ENCODE results near the gene TSBP1. TPM values are rescaled to one million over a fixed set of nuclear protein-coding genes. Genes with fewer than 3 reads are reported as not detected.

Gene TSBP1
- total and polyA plus RNA-seq, 2 of the 8 experiments (the other 6 are each of a cell fraction or from before 2014, with no cell fraction given) = not detected

- Histone ChIP-seq H3K27ac (ENCODE audit: low read depth, low read length) (peak overlapping the region; percentile 85), H3K79me2 (ENCODE audit: control insufficient read depth in 1 of 2, insufficient read depth in 2 of 2, low read length in 2 of 2) (no peaks in the 10 kb centered on the region), H2BK15ac (ENCODE audit: low read length) (peak overlapping the region; percentile 98; the same call in 1 of the 2 replicates), H3K18ac (ENCODE audit: extremely low read depth, low read length) (peak overlapping the region; percentile 60), H3K4ac (replicated peaks; ENCODE audit: insufficient read length, low read depth, low read length) (no peak overlapping the region), H3K23ac (ENCODE audit: insufficient read length) (no peak overlapping the region), H2BK20ac (ENCODE audit: low read length) (peak overlapping the region; percentile 61; the same call in 1 of the 2 replicates), H3K9me3 (ENCODE audit: insufficient read depth in 2 of 2, low read depth in 1 of 2, low read length in 1 of 2) (no peaks in the 10 kb centered on the region), H3K79me1 (ENCODE audit: low read depth, low read length) (no peaks in the 10 kb centered on the region; the same call in 1 of the 2 replicates), H4K91ac (replicated peaks; ENCODE audit: insufficient read length, low read length) (peak overlapping the region; percentile 79), H2AK5ac (ENCODE audit: low read depth, low read length) (no peak overlapping the region), H4K5ac (ENCODE audit: insufficient read length, low read depth, low read length) (peak overlapping the region; percentile 38), H2BK5ac (ENCODE audit: low read depth, low read length) (peak overlapping the region; percentile 99), H3K27me3 (replicated peaks in 1 of 4; ENCODE audit: control insufficient read depth in 3 of 4, extremely low read depth in 1 of 4, insufficient read depth in 3 of 4, low read length in 3 of 4) (no peaks in the 10 kb centered on the region), H3K4me1 (replicated peaks in 1 of 4; ENCODE audit: control insufficient read depth in 3 of 4, insufficient read depth in 4 of 4, low read length in 3 of 4) (peaks cover 2 to 5% (median 3%) of the 10 kb centered on the region in 4 experiments; a peak in 4 of 7 replicates), H3K4me3 (ENCODE audit: extremely low read depth in 1 of 4, insufficient read depth in 2 of 4, low read depth in 3 of 4, low read length in 4 of 4) (peak overlapping the region; percentile 22 to 69 (median 38); a peak in 7 of 8 replicates), H3K36me3 (ENCODE audit: control insufficient read depth in 2 of 4, insufficient read depth in 4 of 4, low read length in 3 of 4) (no peaks in the 10 kb centered on the region), H2BK12ac (ENCODE audit: low read depth, low read length) (peak overlapping the region; percentile 27; the same call in 1 of the 2 replicates), H3K23me2 (ENCODE audit: low read depth, low read length) (peaks cover 7% of the 10 kb centered on the region; the same call in 1 of the 2 replicates), H2AFZ (ENCODE audit: low read length) (peak overlapping the region; percentile 91), H3K56ac (replicated peaks; ENCODE audit: insufficient read length, low read depth, low read length) (peak overlapping the region; percentile 84), H4K8ac (ENCODE audit: extremely low read depth, insufficient read depth, low read length) (peak overlapping the region; percentile 94), H2BK120ac (replicated peaks; ENCODE audit: low read depth, low read length) (peak overlapping the region; percentile 8), H4K20me1 (replicated peaks in 1 of 2; ENCODE audit: control insufficient read depth in 1 of 2, insufficient read depth in 2 of 2, low read length in 2 of 2) (no peaks in the 10 kb centered on the region), H3K9ac (replicated peaks in 1 of 4; ENCODE audit: extremely low read depth in 1 of 4, low read depth in 3 of 4, low read length in 3 of 4) (peak overlapping the region in 3 of 4 experiments; percentile 56 to 60 (median 60); a peak in 6 of 7 replicates), H3K14ac (ENCODE audit: insufficient read length) (no peak overlapping the region), H3K4me2 (ENCODE audit: insufficient read depth in 1 of 2, low read depth in 2 of 2, low read length in 2 of 2) (peak overlapping the region; percentile 64 to 68)
- 15% methylated on average over 26 of the region's 30 CpGs; no CpG with 5 or more reads in 1 of the 2 experiments for WGBS, 2 experiments (ENCODE audit: extremely low coverage in 1 of 2, insufficient coverage in 1 of 2, insufficient read length in 1 of 2, insufficient replicate concordance in 2 of 2, low coverage in 1 of 2, low lambda C conversion rate in 2 of 2, missing lambda C conversion rate in 1 of 2)
- FAIRE-seq (peak; percentile 60), DNase-seq (ENCODE audit: low read depth in 1 of 2, low spot score in 2 of 2) (peak; percentile 62 to 80)
- POLR2A ChIA-PET (ENCODE audit: partially characterized antibody) = interaction anchor here (0.6 to 1.6 kb wide), 8 partner anchors 9 to 714 kb away, joined by 3 to 5 read pairs (median 4); no protein-coding TSS in a partner anchor
- CTCF ChIA-PET (ENCODE audit: partially characterized antibody) = interaction anchor here (0.9 to 3.9 kb wide), 13 partner anchors 10 to 573 kb away, joined by 3 to 33 read pairs (median 4); partner anchors contain the start of gene BTNL2
- TF ChIP-seq E2F6 (IDR thresholded peaks at IDR 0.05) (peak; percentile 67), EGR1 (IDR thresholded peaks at IDR 0.05; ENCODE audit: borderline replicate concordance, low read depth, low read length) (peak; percentile 25; the same call in 1 of the 2 replicates), NRF1 (IDR thresholded peaks at IDR 0.05; ENCODE audit: low read depth, low read length) (no peak), CHD1 (IDR thresholded peaks at IDR 0.05; ENCODE audit: low read depth, low read length) (no peak), POLR2A (IDR thresholded peaks at IDR 0.05; ENCODE audit: control extremely low read depth in 1 of 2, low read depth in 2 of 2, low read length in 2 of 2) (peak; percentile 75 to 83), FOSL1 (IDR thresholded peaks at IDR 0.05; ENCODE audit: insufficient read depth, low read depth, low read length) (0 out of 2 replicates have a peak, but pooled peaks have one; percentile 27), GABPA (IDR thresholded peaks at IDR 0.05; ENCODE audit: borderline replicate concordance, insufficient read depth, low read length) (no peak), ASH2L (IDR thresholded peaks at IDR 0.05; ENCODE audit: low read length) (peak; percentile 93), RAD21 (IDR thresholded peaks at IDR 0.05 in 1 of 2, conservative IDR thresholded peaks at IDR 0.05 in 1 of 2; ENCODE audit: low read depth in 2 of 2, low read length in 2 of 2) (peak; percentile 21 to 54; a peak in 3 of 4 replicates)
Measured at GRCh38 chr6:32255199-32256153, 116.2 kb downstream of the TSBP1 start.
